H9 (cell line): ENCODE measurements around the gene NANOS2. TPM values are rescaled to one million over a fixed set of nuclear protein-coding genes. Genes with fewer than 3 reads are reported as not detected.

Source experiments
- DNase-seq: peaks from one replicate; pipeline ENCODE4 v3.0.0-alpha.2; 2017
- H2AFZ ChIP-seq: one replicate; pipeline ENCODE4 v1.6.1; 2013; ENCODE audit warnings: mild to moderate bottlenecking, low read length, control low read depth, moderate library complexity
- H2AK5ac ChIP-seq: 2 replicates; pipeline ENCODE4 v1.6.1; 2013; ENCODE audit warnings: low read length, control low read depth, mixed read lengths; ENCODE audit not compliant: insufficient read length
- H2BK120ac ChIP-seq: one replicate; pipeline ENCODE4 v1.6.1; 2013; ENCODE audit warnings: low read depth, mild to moderate bottlenecking, low read length, control low read depth, inconsistent platforms; ENCODE audit not compliant: poor library complexity, severe bottlenecking
- H2BK12ac ChIP-seq: 2 replicates; pipeline ENCODE4 v1.6.1; 2013; ENCODE audit warnings: low read length, control low read depth, mixed read lengths, low read depth; ENCODE audit not compliant: insufficient read length
- H2BK15ac ChIP-seq: 2 replicates; pipeline ENCODE4 v1.6.1; 2013; ENCODE audit warnings: low read depth, low read length, control low read depth
- H2BK20ac ChIP-seq: one replicate; pipeline ENCODE4 v1.6.1; 2013; ENCODE audit warnings: low read depth, mild to moderate bottlenecking, low read length, control low read depth, inconsistent platforms; ENCODE audit not compliant: poor library complexity, severe bottlenecking
- H2BK5ac ChIP-seq: 2 replicates; pipeline ENCODE4 v1.6.1; 2013; ENCODE audit warnings: low read length, control low read depth, mixed read lengths; ENCODE audit not compliant: insufficient read length
- H3K14ac ChIP-seq: 2 replicates; pipeline ENCODE4 v1.6.1; 2013; ENCODE audit warnings: low read length, control low read depth; ENCODE audit not compliant: insufficient read depth
- H3K18ac ChIP-seq: 2 replicates; pipeline ENCODE4 v1.6.1; 2013; ENCODE audit warnings: low read depth, mild to moderate bottlenecking, mixed read lengths, low read length, control low read depth; ENCODE audit not compliant: insufficient read length
- H3K23ac ChIP-seq: 2 replicates; pipeline ENCODE4 v1.6.1; 2013; ENCODE audit warnings: low read length, control low read depth, mixed read lengths, low read depth; ENCODE audit not compliant: insufficient read length
- H3K23me2 ChIP-seq: 2 replicates; pipeline ENCODE4 v1.6.1; 2013; ENCODE audit warnings: low read depth, mild to moderate bottlenecking, mixed read lengths, low read length, control low read depth; ENCODE audit not compliant: insufficient read length, poor library complexity, severe bottlenecking
- H3K27ac ChIP-seq: 2 replicates; pipeline ENCODE4 v1.5.1; 2013; ENCODE audit warnings: low read length, control low read depth, mixed read lengths, low read depth; ENCODE audit not compliant: insufficient read length
- H3K27me3 ChIP-seq: 2 replicates; pipeline ENCODE4 v1.6.1; 2013; ENCODE audit warnings: low read length, control low read depth, inconsistent platforms; ENCODE audit not compliant: insufficient read depth
- H3K4ac ChIP-seq: 2 replicates; pipeline ENCODE4 v1.6.1; 2013; ENCODE audit warnings: low read depth, mild to moderate bottlenecking, control low read depth, inconsistent platforms, low read length, moderate library complexity
- H3K4me1 ChIP-seq: 2 replicates; pipeline ENCODE4 v1.6.1; 2013; ENCODE audit warnings: low read length, control low read depth, inconsistent platforms; ENCODE audit not compliant: insufficient read depth
- H3K4me2 ChIP-seq: 2 replicates; pipeline ENCODE4 v1.6.1; 2013; ENCODE audit warnings: low read length, control low read depth, mixed read lengths; ENCODE audit not compliant: insufficient read length, insufficient read depth
- H3K56ac ChIP-seq: 2 replicates; pipeline ENCODE4 v1.6.1; 2013; ENCODE audit warnings: low read depth, mild to moderate bottlenecking, mixed read lengths, low read length, control low read depth; ENCODE audit not compliant: insufficient read length
- H3K79me1 ChIP-seq: 2 replicates; pipeline ENCODE4 v1.6.1; 2013; ENCODE audit warnings: low read depth, mild to moderate bottlenecking, moderate library complexity, low read length, control low read depth, inconsistent platforms; ENCODE audit not compliant: insufficient read depth, poor library complexity, severe bottlenecking
- H3K79me2 ChIP-seq: 2 replicates; pipeline ENCODE4 v1.6.1; 2013; ENCODE audit warnings: low read length, control low read depth, inconsistent platforms; ENCODE audit not compliant: insufficient read depth
- H3K9ac ChIP-seq: 2 replicates; pipeline ENCODE4 v1.6.1; 2013; ENCODE audit warnings: low read length, control low read depth, mixed read lengths; ENCODE audit not compliant: insufficient read length; ENCODE audit errors: extremely low read depth
- H3K9me3 ChIP-seq: one replicate; pipeline ENCODE4 v1.6.1; 2013; ENCODE audit warnings: low read depth, low read length, inconsistent platforms; ENCODE audit not compliant: control insufficient read depth
- H3T11ph ChIP-seq: one replicate; pipeline ENCODE4 v1.6.1; 2013; ENCODE audit warnings: mild to moderate bottlenecking, low read length, control low read depth, inconsistent platforms
- H4K20me1 ChIP-seq: one replicate; pipeline ENCODE4 v1.6.1; 2013; ENCODE audit not compliant: control insufficient read depth, insufficient read length, insufficient read depth
- H4K5ac ChIP-seq: 2 replicates; pipeline ENCODE4 v1.6.1; 2013; ENCODE audit warnings: low read depth, mild to moderate bottlenecking, mixed read lengths, low read length, control low read depth; ENCODE audit not compliant: insufficient read length
- H4K8ac ChIP-seq: replicated peaks from 2 replicates; pipeline ENCODE4 v1.6.1; 2013; ENCODE audit warnings: low read length, control low read depth, mixed read lengths, low read depth; ENCODE audit not compliant: insufficient read length
- H4K91ac ChIP-seq: 2 replicates; pipeline ENCODE4 v1.6.1; 2013; ENCODE audit warnings: low read depth, mild to moderate bottlenecking, moderate library complexity, mixed read lengths, low read length, control low read depth; ENCODE audit not compliant: insufficient read length
- H3K27ac Mint-ChIP-seq, 3 experiments: 2 replicates in 2 of 3; 3 replicates in 1 of 3; pipeline ENCODE4 v1.8.0; 2020 to 2021; ENCODE audit warnings: mixed read lengths in 3 of 3, mild to moderate bottlenecking in 1 of 3, moderate library complexity in 1 of 3
- H3K27me3 Mint-ChIP-seq: 2 replicates; pipeline ENCODE4 v1.8.0; 2021; ENCODE audit warnings: low read depth, mild to moderate bottlenecking, moderate library complexity, mixed read lengths
- H3K36me3 Mint-ChIP-seq, 3 experiments: 2 replicates in 2 of 3; 3 replicates in 1 of 3; pipeline ENCODE4 v1.8.0; 2020 to 2021; ENCODE audit warnings: low read depth in 3 of 3, mixed read lengths in 3 of 3; ENCODE audit not compliant: insufficient read depth in 1 of 3
- H3K4me1 Mint-ChIP-seq, 2 experiments: 2 replicates each; pipeline ENCODE4 v1.8.0; 2020; ENCODE audit warnings: mixed read lengths in 2 of 2
- H3K4me3 Mint-ChIP-seq, 2 experiments: 2 replicates in 1 of 2; 3 replicates in 1 of 2; pipeline ENCODE4 v1.8.0; 2020 to 2021; ENCODE audit warnings: mild to moderate bottlenecking in 2 of 2, mixed read lengths in 2 of 2, moderate library complexity in 1 of 2
- H3K9me3 Mint-ChIP-seq, 2 experiments: 2 replicates in 1 of 2; 3 replicates in 1 of 2; pipeline ENCODE4 v1.8.0; 2020; ENCODE audit warnings: mild to moderate bottlenecking in 2 of 2, mixed read lengths in 2 of 2, moderate library complexity in 1 of 2
- WGBS: extraction: QIAGEN DNeasy Blood & Tissue Kit; methylation state at CpG from one replicate; pipeline ENCODE4 v1.1.7; 2013; ENCODE audit warnings: missing lambda C conversion rate, low lambda C conversion rate, mixed read lengths; ENCODE audit not compliant: insufficient read length; ENCODE audit errors: extremely low coverage; 5-methylcytosine and 5-hydroxymethylcytosine counted together
- total RNA-seq: library from RNA; stranded (reverse); gene quantifications from 2 replicates; pipeline ENCODE4 v1.2.1, GENCODE V29; 2021
- TF ChIP-seq, protein P1 (sequence below): fragments of 200-600 bp; sonication (generic); conservative IDR thresholded peaks from 3 replicates; pipeline ENCODE4 v1.8.0; 2021; ENCODE audit warnings: antibody characterized with exemption, mild to moderate bottlenecking

Gene NANOS2
- total RNA-seq, 1 experiment from 2014 or later: not detected

DNA sequence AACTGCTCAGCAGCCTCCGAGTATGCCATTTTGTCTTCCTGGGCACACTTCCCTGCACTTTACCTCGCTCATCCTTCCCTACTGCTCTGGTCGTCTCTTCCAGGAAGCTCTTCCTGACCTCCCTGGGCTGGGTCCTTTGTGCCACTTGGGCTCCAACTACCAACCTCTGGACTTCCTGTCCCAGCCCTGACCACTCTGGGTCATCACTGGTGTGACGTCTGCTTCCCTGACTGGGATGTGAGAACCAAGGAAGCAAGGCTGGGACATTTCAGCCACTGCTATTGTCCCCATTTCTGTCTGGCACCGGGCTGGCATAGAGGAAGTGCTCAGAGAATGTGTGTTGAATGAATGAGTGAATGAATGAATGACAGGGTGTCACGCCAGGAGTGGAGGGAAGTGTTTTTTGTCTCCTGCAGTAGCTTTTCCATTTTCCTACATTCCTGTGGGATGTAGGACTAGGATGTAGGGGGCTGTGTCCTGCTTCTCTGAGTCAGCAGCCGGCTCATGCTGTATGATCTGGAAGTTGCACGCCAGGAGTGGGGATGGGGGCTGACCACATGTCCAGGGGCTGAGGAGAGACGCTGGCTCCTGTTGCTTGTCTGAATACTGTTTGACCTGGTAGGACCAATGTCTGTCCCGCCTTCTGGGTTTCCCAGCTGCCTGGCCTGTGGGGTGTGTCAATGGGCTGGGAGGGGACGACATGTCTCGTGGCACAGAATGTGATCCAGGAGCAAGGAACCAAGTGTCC lies 44.4 kb upstream of the NANOS2 start:
- H3K14ac ChIP-seq: no peak overlapping the region
- no peaks in the 10 kb centered on the region for H3K9me3 ChIP-seq
- no peak overlapping the region for H2BK20ac ChIP-seq
- peaks cover 11 to 27% of the 10 kb centered on the region in 2 experiments for H3K4me1 Mint-ChIP-seq
- H2BK120ac ChIP-seq: no peak overlapping the region
- H3K18ac ChIP-seq: no peak overlapping the region
- no peak overlapping the region for H2AK5ac ChIP-seq
- no peaks in the 10 kb centered on the region for H3K9me3 Mint-ChIP-seq
- H3K27me3 ChIP-seq: no peaks in the 10 kb centered on the region
- WGBS: no CpG with 5 or more reads among the region's 12 CpGs
- no peak overlapping the region for H2AFZ ChIP-seq
- H3K23ac ChIP-seq: no peak overlapping the region
- H4K20me1 ChIP-seq: peaks cover 3% of the 10 kb centered on the region
- no peaks in the 10 kb centered on the region for H3K4me1 ChIP-seq
- H3K9ac ChIP-seq: no peak overlapping the region
- H3K27ac Mint-ChIP-seq: no peak overlapping the region
- H3K79me1 ChIP-seq: no peaks in the 10 kb centered on the region
- no peak overlapping the region for H4K8ac ChIP-seq
- no peak overlapping the region for H4K91ac ChIP-seq
- no peak overlapping the region for H2BK5ac ChIP-seq
- H3K4me3 Mint-ChIP-seq: no peak overlapping the region
- TF ChIP-seq, protein P1, sequence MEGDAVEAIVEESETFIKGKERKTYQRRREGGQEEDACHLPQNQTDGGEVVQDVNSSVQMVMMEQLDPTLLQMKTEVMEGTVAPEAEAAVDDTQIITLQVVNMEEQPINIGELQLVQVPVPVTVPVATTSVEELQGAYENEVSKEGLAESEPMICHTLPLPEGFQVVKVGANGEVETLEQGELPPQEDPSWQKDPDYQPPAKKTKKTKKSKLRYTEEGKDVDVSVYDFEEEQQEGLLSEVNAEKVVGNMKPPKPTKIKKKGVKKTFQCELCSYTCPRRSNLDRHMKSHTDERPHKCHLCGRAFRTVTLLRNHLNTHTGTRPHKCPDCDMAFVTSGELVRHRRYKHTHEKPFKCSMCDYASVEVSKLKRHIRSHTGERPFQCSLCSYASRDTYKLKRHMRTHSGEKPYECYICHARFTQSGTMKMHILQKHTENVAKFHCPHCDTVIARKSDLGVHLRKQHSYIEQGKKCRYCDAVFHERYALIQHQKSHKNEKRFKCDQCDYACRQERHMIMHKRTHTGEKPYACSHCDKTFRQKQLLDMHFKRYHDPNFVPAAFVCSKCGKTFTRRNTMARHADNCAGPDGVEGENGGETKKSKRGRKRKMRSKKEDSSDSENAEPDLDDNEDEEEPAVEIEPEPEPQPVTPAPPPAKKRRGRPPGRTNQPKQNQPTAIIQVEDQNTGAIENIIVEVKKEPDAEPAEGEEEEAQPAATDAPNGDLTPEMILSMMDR: no peak
- DNase-seq: no peak
- H3K27me3 Mint-ChIP-seq: peaks cover 57% of the 10 kb centered on the region
- no peak overlapping the region for H2BK12ac ChIP-seq
- H2BK15ac ChIP-seq: no peak overlapping the region
- H3K56ac ChIP-seq: no peak overlapping the region
- H3K4me2 ChIP-seq: no peak overlapping the region
- H3T11ph ChIP-seq: no peak overlapping the region
- H3K36me3 Mint-ChIP-seq: peaks cover 6 to 30% (median 7%) of the 10 kb centered on the region in 3 experiments; a peak in 6 of 7 replicates
- H3K23me2 ChIP-seq: peaks cover 2% of the 10 kb centered on the region
- no peak overlapping the region for H3K27ac ChIP-seq
- H3K4ac ChIP-seq: no peak overlapping the region
- H4K5ac ChIP-seq: no peak overlapping the region
- H3K79me2 ChIP-seq: no peaks in the 10 kb centered on the region
